Keratinocyte (primary cell): Measurements from ENCODE around the gene CCNJ. TPM values are rescaled to one million over a fixed set of nuclear protein-coding genes. Genes with fewer than 3 reads are reported as not detected.

Experiments used
- DNase-seq: peaks from one replicate; pipeline ENCODE4 v3.0.0-alpha.2; 2011; ENCODE audit warnings: low read depth, missing footprints, low spot score
- FAIRE-seq: peaks from 2 replicates; lab custom pipeline; 2011; peaks lifted over from hg19 to GRCh38; lab: Jason Lieb, UNC
- H2AFZ ChIP-seq: 2 replicates; pipeline ENCODE4 v1.6.0; 2012; ENCODE audit warnings: low read length, control low read depth, inconsistent platforms; ENCODE audit not compliant: control insufficient read depth
- H3K27ac ChIP-seq: 2 replicates; pipeline ENCODE4 v1.5.1; 2011; ENCODE audit warnings: low read length; ENCODE audit not compliant: control insufficient read depth, insufficient read depth
- H3K27me3 ChIP-seq: 3 replicates; pipeline ENCODE4 v1.6.0; 2011; ENCODE audit warnings: low read length; ENCODE audit not compliant: control insufficient read depth, insufficient read depth; ENCODE audit errors: extremely low read depth
- H3K36me3 ChIP-seq, 2 experiments: 2 replicates in 1 of 2; 3 replicates in 1 of 2; pipeline ENCODE4 v1.5.1; 2011; ENCODE audit warnings: low read length in 2 of 2, mild to moderate bottlenecking in 1 of 2; ENCODE audit not compliant: control insufficient read depth in 2 of 2, insufficient read depth in 2 of 2; ENCODE audit errors: extremely low read depth in 1 of 2
- H3K4me1 ChIP-seq: 3 replicates; pipeline ENCODE4 v1.5.1; 2011; ENCODE audit warnings: low read length; ENCODE audit not compliant: control insufficient read depth, insufficient read depth; ENCODE audit errors: extremely low read depth
- H3K4me2 ChIP-seq: 3 replicates; pipeline ENCODE4 v1.6.0; 2011; ENCODE audit warnings: low read depth, low read length; ENCODE audit not compliant: control insufficient read depth, insufficient read depth; ENCODE audit errors: extremely low read depth
- H3K4me3 ChIP-seq, 3 experiments: fragments of 200-600 bp in 1 of 3; sonication (generic) in 1 of 3; 2 replicates in 2 of 3; 3 replicates in 1 of 3; pipeline ENCODE4 v1.5.1; 2011 to 2016; ENCODE audit warnings: low read length in 3 of 3, mild to moderate bottlenecking in 3 of 3, control low read depth in 2 of 3, inconsistent platforms in 1 of 3, low read depth in 1 of 3, mixed read lengths in 1 of 3, mixed run types in 1 of 3, moderate library complexity in 1 of 3; ENCODE audit not compliant: control insufficient read depth in 2 of 3, insufficient read depth in 2 of 3; ENCODE audit errors: extremely low read depth in 1 of 3
- H3K79me2 ChIP-seq: 2 replicates; pipeline ENCODE4 v1.6.0; 2012; ENCODE audit warnings: low read length; ENCODE audit not compliant: control insufficient read depth, insufficient read depth
- H3K9ac ChIP-seq: 3 replicates; pipeline ENCODE4 v1.6.0; 2011; ENCODE audit warnings: low read length; ENCODE audit not compliant: control insufficient read depth, insufficient read depth; ENCODE audit errors: extremely low read depth
- H3K9me1 ChIP-seq: 3 replicates; pipeline ENCODE4 v1.6.0; 2011; ENCODE audit warnings: low read length; ENCODE audit not compliant: control insufficient read depth, insufficient read depth; ENCODE audit errors: extremely low read depth
- H3K9me3 ChIP-seq: 2 replicates; pipeline ENCODE4 v1.5.1; 2012; ENCODE audit warnings: low read depth, low read length; ENCODE audit not compliant: control insufficient read depth
- H4K20me1 ChIP-seq: 3 replicates; pipeline ENCODE4 v1.6.0; 2011; ENCODE audit warnings: low read length; ENCODE audit not compliant: control insufficient read depth, insufficient read depth; ENCODE audit errors: extremely low read depth
- EZH2 ChIP-seq: IDR thresholded peaks from one replicate; pipeline ENCODE4 v1.6.1; 2012; ENCODE audit warnings: inconsistent platforms, mild to moderate bottlenecking, low read length, moderate library complexity
- dilution Hi-C: fragments of 300-500 bp; cut with MboI; formaldehyde crosslinking; loops from one replicate; pipeline ENCODE4 v1.7.0; 2020; ENCODE audit warnings: low sequenced_read_pairs; ENCODE audit not compliant: extremely low pct_ligation_motif_present
- polyA plus RNA-seq, 5 experiments: library from polyadenylated mRNA; depleted of rRNA in 3 of 5; stranded (reverse) in 3 of 5; stranded (forward) in 1 of 5; unstranded in 1 of 5; fragments of >200 nt; gene quantifications; 1 replicate in 1 of 5; 2 replicates in 3 of 5; 3 replicates in 1 of 5; pipeline versions ENCODE4 v1.2.1 to v1.2.3, GENCODE V29; 2011 to 2012; ENCODE audit warnings: missing spikeins in 2 of 5, low read depth in 1 of 5, low replicate concordance in 1 of 5
- TF ChIP-seq, protein P1 (sequence below), 3 experiments: IDR thresholded peaks in 1 of 3; conservative IDR thresholded peaks in 1 of 3; optimal IDR thresholded peaks in 1 of 3; 2 replicates in 2 of 3; 3 replicates in 1 of 3; pipeline versions ENCODE3 to v1.5.1; 2011; ENCODE audit warnings: low read length in 3 of 3, mild to moderate bottlenecking in 3 of 3, moderate library complexity in 2 of 3, control low read depth in 1 of 3, inconsistent platforms in 1 of 3; ENCODE audit not compliant: insufficient read depth in 2 of 3; ENCODE audit errors: extremely low read depth in 1 of 3

Gene CCNJ
- polyA plus RNA-seq, 1 donor (not counting 4 experiments of a cell fraction or from before 2014, with no cell fraction given), result 7.8 TPM

DNA sequence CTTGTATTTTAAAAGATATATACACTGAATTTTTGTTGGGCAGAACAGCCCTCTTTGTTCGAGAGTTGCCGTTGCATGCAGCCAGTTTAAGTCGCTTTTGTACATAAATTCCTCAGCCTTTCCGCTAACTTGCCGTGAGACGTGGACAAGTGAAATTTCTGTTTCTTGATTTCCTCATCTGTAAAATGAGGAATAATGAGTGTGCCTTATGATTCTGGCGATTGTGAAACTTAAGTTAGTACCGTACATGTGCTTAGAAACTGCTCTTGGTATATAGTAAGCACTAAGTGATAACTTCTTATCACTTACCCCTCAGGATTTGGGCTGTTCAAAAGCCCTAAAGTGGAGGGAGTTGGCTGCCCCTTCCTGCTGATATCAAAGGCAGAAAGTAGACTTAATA lies 1.4 kb downstream of the CCNJ start:
- Histone ChIP-seq H3K36me3 (peaks cover 0 to 3% of the 10 kb centered on the region in 2 experiments), H2AFZ (peak overlapping the region; percentile 81), H3K27me3 (no peaks in the 10 kb centered on the region), H4K20me1 (no peaks in the 10 kb centered on the region), H3K4me2 (peak overlapping the region; percentile 88), H3K9me1 (no peaks in the 10 kb centered on the region), H3K4me1 (peaks cover 8% of the 10 kb centered on the region), H3K27ac (peak overlapping the region; percentile 77), H3K9me3 (no peaks in the 10 kb centered on the region), H3K9ac (peak overlapping the region; percentile 92), H3K79me2 (peaks cover 39% of the 10 kb centered on the region), H3K4me3 (peak overlapping the region; percentile 82 to 95 (median 89))
- TF ChIP-seq, protein P1, sequence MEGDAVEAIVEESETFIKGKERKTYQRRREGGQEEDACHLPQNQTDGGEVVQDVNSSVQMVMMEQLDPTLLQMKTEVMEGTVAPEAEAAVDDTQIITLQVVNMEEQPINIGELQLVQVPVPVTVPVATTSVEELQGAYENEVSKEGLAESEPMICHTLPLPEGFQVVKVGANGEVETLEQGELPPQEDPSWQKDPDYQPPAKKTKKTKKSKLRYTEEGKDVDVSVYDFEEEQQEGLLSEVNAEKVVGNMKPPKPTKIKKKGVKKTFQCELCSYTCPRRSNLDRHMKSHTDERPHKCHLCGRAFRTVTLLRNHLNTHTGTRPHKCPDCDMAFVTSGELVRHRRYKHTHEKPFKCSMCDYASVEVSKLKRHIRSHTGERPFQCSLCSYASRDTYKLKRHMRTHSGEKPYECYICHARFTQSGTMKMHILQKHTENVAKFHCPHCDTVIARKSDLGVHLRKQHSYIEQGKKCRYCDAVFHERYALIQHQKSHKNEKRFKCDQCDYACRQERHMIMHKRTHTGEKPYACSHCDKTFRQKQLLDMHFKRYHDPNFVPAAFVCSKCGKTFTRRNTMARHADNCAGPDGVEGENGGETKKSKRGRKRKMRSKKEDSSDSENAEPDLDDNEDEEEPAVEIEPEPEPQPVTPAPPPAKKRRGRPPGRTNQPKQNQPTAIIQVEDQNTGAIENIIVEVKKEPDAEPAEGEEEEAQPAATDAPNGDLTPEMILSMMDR (optimal IDR thresholded peaks at IDR 0.05 in 1 of 3, IDR thresholded peaks at IDR 0.05 in 1 of 3, conservative IDR thresholded peaks at IDR 0.05 in 1 of 3; ENCODE audit: extremely low read depth in 1 of 3, insufficient read depth in 2 of 3, low read length in 3 of 3), result no peak
- no peak for TF ChIP-seq EZH2
- dilution Hi-C loops, result no loop called here
- FAIRE-seq, result peak; percentile 9
- no peak for DNase-seq

DNA sequence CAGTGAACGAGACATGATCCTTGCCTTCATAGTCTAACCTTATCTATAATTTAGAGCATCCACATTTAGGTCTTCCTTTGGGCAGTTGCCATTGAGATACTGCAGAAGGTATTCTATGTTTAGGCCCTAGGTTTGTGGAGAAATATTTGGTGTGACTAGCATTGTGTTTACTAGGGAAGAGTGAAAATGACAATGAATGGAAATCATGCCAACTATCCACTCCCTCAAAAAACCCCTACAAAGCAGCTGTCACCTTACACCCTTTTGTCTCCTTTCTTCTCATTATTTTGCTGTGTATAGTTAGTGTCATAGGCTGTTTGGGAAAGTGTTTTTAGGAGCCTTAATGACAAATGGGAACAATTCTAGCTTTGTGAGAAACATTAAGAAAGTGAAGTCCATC lies 3.2 kb downstream of the CCNJ start:
- dilution Hi-C loops, result no loop called here
- no peaks in the 10 kb centered on the region for H4K20me1 ChIP-seq
- TF ChIP-seq, protein P1 (optimal IDR thresholded peaks at IDR 0.05 in 1 of 3, IDR thresholded peaks at IDR 0.05 in 1 of 3, conservative IDR thresholded peaks at IDR 0.05 in 1 of 3; ENCODE audit: extremely low read depth in 1 of 3, insufficient read depth in 2 of 3, low read length in 3 of 3), result no peak
- no peak for TF ChIP-seq EZH2
- no peak overlapping the region for H3K4me3 ChIP-seq
- peaks cover 0 to 3% of the 10 kb centered on the region in 2 experiments for H3K36me3 ChIP-seq
- H3K9me1 ChIP-seq, result no peaks in the 10 kb centered on the region
- no peaks in the 10 kb centered on the region for H3K9me3 ChIP-seq
- FAIRE-seq (no peak), DNase-seq (no peak)
- H3K9ac ChIP-seq, result no peak overlapping the region
- H3K27me3 ChIP-seq, result no peaks in the 10 kb centered on the region
- H2AFZ ChIP-seq, result no peak overlapping the region
- H3K4me1 ChIP-seq, result peaks cover 8% of the 10 kb centered on the region
- no peak overlapping the region for H3K4me2 ChIP-seq
- H3K79me2 ChIP-seq, result peaks cover 44% of the 10 kb centered on the region
- H3K27ac ChIP-seq, result no peak overlapping the region
